Activated CD4-positive, CD25-positive, alpha-beta regulatory T cell treated with anti-CD3 and anti-CD28 coated beads, Interleukin-2, amount 50 U/mL, for 72 hours (primary cell): ENCODE results near the gene FSTL1.

Source experiments
- DNase-seq: peaks from one replicate; pipeline ENCODE4 v3.0.0; 2021

FSTL1 gene

GRCh38 chr3:120450600-120451271 is at the start of gene FSTL1:
Gene FSTL1, minus strand, starts transcription at chr3:120450992. Its CDS starts 246 bp downstream, at chr3:120450746.
- no peak for DNase-seq

GRCh38 chr3:120498556-120499346 is 48.0 kb upstream of the FSTL1 start:
- no peak for DNase-seq

- no peak for DNase-seq
These were observed 47.0 kb upstream of the FSTL1 start for GRCh38 chr3:120497818-120498217.

GRCh38 chr3:120497336-120497735 is 46.5 kb upstream of the FSTL1 start:
- DNase-seq = no peak

- DNase-seq = no peak
These were observed 45.6 kb upstream of the FSTL1 start for GRCh38 chr3:120496278-120497002.

GRCh38 chr3:120495809-120496208 is 45.0 kb upstream of the FSTL1 start:
- no peak for DNase-seq

GRCh38 chr3:120492103-120492502 is 41.3 kb upstream of the FSTL1 start:
- DNase-seq = no peak

- DNase-seq = no peak
These were observed 38.6 kb upstream of the FSTL1 start for GRCh38 chr3:120489421-120489820.

- DNase-seq = no peak
These were observed 37.5 kb upstream of the FSTL1 start for GRCh38 chr3:120488296-120488695.

- no peak for DNase-seq
These were observed 36.4 kb upstream of the FSTL1 start for GRCh38 chr3:120487191-120487650.

GRCh38 chr3:120481081-120481480 is 30.3 kb upstream of the FSTL1 start:
- DNase-seq = no peak

GRCh38 chr3:120477781-120478180 is 27.0 kb upstream of the FSTL1 start:
- DNase-seq = no peak

- DNase-seq = no peak
These were observed 25.1 kb upstream of the FSTL1 start for GRCh38 chr3:120475722-120476377.

- no peak for DNase-seq
These were observed 23.3 kb upstream of the FSTL1 start for GRCh38 chr3:120473896-120474675.

GRCh38 chr3:120473389-120473788 is 22.6 kb upstream of the FSTL1 start:
- DNase-seq = no peak

- DNase-seq = no peak
These were observed 21.5 kb upstream of the FSTL1 start for GRCh38 chr3:120472121-120472844.

- no peak for DNase-seq
These were observed 20.9 kb upstream of the FSTL1 start for GRCh38 chr3:120471643-120472042.

- no peak for DNase-seq
These were observed 20.1 kb upstream of the FSTL1 start for GRCh38 chr3:120470870-120471269.

- no peak for DNase-seq
These were observed 19.1 kb upstream of the FSTL1 start for GRCh38 chr3:120469882-120470301.

GRCh38 chr3:120469440-120469839 is 18.6 kb upstream of the FSTL1 start:
- DNase-seq = no peak

- DNase-seq = no peak
These were observed 18.0 kb upstream of the FSTL1 start for GRCh38 chr3:120468635-120469295.
